ENCODE measurements around the gene BCDIN3D.

BCDIN3D gene

GRCh38 chr12:49794021-49794420 is 48.9 kb downstream of the BCDIN3D start:
- DNase-seq = no peak

- no peak for DNase-seq
These were observed 49.3 kb downstream of the BCDIN3D start for GRCh38 chr12:49793620-49794019.

- no peak for DNase-seq
These were observed 49.8 kb downstream of the BCDIN3D start for GRCh38 chr12:49792976-49793580.

- no peak for DNase-seq
These were observed 50.5 kb downstream of the BCDIN3D start for GRCh38 chr12:49792181-49792970.

GRCh38 chr12:49791700-49792099 is 51.2 kb downstream of the BCDIN3D start:
- DNase-seq = no peak

GRCh38 chr12:49790741-49791555 is 52.0 kb downstream of the BCDIN3D start:
- DNase-seq = no peak

- DNase-seq = no peak
These were observed 52.9 kb downstream of the BCDIN3D start for GRCh38 chr12:49789992-49790391.

- DNase-seq = no peak
These were observed 55.2 kb downstream of the BCDIN3D start for GRCh38 chr12:49787672-49788071.
